Myocyte (in vitro differentiated cells): ENCODE results near the gene CREB5. TPM values are rescaled to one million over a fixed set of nuclear protein-coding genes. Genes with fewer than 3 reads are reported as not detected.
"Not testable (repeated sequence)": the region's sequence is repeated elsewhere in the genome, so short reads cannot be mapped to it uniquely, and the experiment has no call there.

Experiments used
- DNase-seq: peaks from one replicate; pipeline ENCODE4 v3.0.0-alpha.2; 2012; ENCODE audit warnings: low read depth
- total RNA-seq: library from RNA; depleted of rRNA; stranded (reverse); fragments of >200 nt; gene quantifications from 2 replicates; pipeline ENCODE4 v1.2.3, GENCODE V29; 2014

Gene CREB5
- total RNA-seq, 1 donor from 2014 or later, result 3.7 TPM

- DNase-seq, result peak; percentile 40
These were observed 160.8 kb downstream of the CREB5 start for GRCh38 chr7:28573059-28573553.

- no peak for DNase-seq
These were observed 161.5 kb downstream of the CREB5 start for GRCh38 chr7:28573651-28574301.

GRCh38 chr7:28575241-28575643, 162.9 kb downstream of the CREB5 start:
- DNase-seq, result peak; percentile 20

- no peak for DNase-seq
These were observed 164.3 kb downstream of the CREB5 start for GRCh38 chr7:28576656-28577055.

- DNase-seq, result peak; percentile 33
These were observed 167.3 kb downstream of the CREB5 start for GRCh38 chr7:28579571-28579970.

- no peak for DNase-seq
These were observed 168.3 kb downstream of the CREB5 start for GRCh38 chr7:28580665-28581064.

- no peak for DNase-seq
These were observed 169.0 kb downstream of the CREB5 start for GRCh38 chr7:28581351-28581750.

GRCh38 chr7:28582226-28582625, 169.9 kb downstream of the CREB5 start:
- DNase-seq, result no peak

- no peak for DNase-seq
These were observed 171.9 kb downstream of the CREB5 start for GRCh38 chr7:28584235-28584634.

GRCh38 chr7:28586736-28587135, 174.4 kb downstream of the CREB5 start:
- peak; percentile 95 for DNase-seq

GRCh38 chr7:28587211-28587610, 174.9 kb downstream of the CREB5 start:
- peak; percentile 17 for DNase-seq

GRCh38 chr7:28588602-28589001, 176.3 kb downstream of the CREB5 start:
- peak; percentile 80 for DNase-seq

- DNase-seq, result no peak
These were observed 178.8 kb downstream of the CREB5 start for GRCh38 chr7:28591041-28591674.

GRCh38 chr7:28591725-28592349, 179.5 kb downstream of the CREB5 start:
- no peak for DNase-seq

GRCh38 chr7:28592861-28593260, 180.5 kb downstream of the CREB5 start:
- no peak for DNase-seq

- peak; percentile 26 for DNase-seq
These were observed 182.8 kb downstream of the CREB5 start for GRCh38 chr7:28595076-28595475.

GRCh38 chr7:28595801-28596200, 183.5 kb downstream of the CREB5 start:
- no peak for DNase-seq

GRCh38 chr7:28596245-28596935, 184.1 kb downstream of the CREB5 start:
- no peak for DNase-seq

- DNase-seq, result no peak
These were observed 185.0 kb downstream of the CREB5 start for GRCh38 chr7:28597284-28597683.

- DNase-seq, result not testable (repeated sequence)
These were observed 185.7 kb downstream of the CREB5 start for GRCh38 chr7:28598037-28598436.

- no peak for DNase-seq
These were observed 186.3 kb downstream of the CREB5 start for GRCh38 chr7:28598586-28598985.

GRCh38 chr7:28599411-28599810, 187.1 kb downstream of the CREB5 start:
- no peak for DNase-seq
